HEK293T (cell line): ENCODE data around the gene GNA14.
"Not testable (repeated sequence)": the region's sequence is repeated elsewhere in the genome, so short reads cannot be mapped to it uniquely, and the experiment has no call there.

ENCODE experiments used
- ARNT ChIP-seq: fragments of 450-650 bp; IDR thresholded peaks from 2 replicates; pipeline ENCODE4 v1.6.1; 2017; ENCODE audit warnings: mild to moderate bottlenecking
- BHLHE40 ChIP-seq: fragments of 450-650 bp; IDR thresholded peaks from 2 replicates; pipeline ENCODE4 v1.6.1; 2016; ENCODE audit warnings: mild to moderate bottlenecking, moderate library complexity, borderline replicate concordance
- ELF4 ChIP-seq: fragments of 450-650 bp; IDR thresholded peaks from 2 replicates; pipeline ENCODE4 v1.6.1; 2017; ENCODE audit warnings: antibody characterized with exemption
- FOXA1 ChIP-seq: fragments of 450-650 bp; IDR thresholded peaks from 2 replicates; pipeline ENCODE4 v1.6.1; 2016; ENCODE audit warnings: mild to moderate bottlenecking
- FOXM1 ChIP-seq: fragments of 450-650 bp; IDR thresholded peaks from 2 replicates; pipeline ENCODE4 v1.6.1; 2017; ENCODE audit warnings: mild to moderate bottlenecking, borderline replicate concordance
- HDGF ChIP-seq: fragments of 450-650 bp; IDR thresholded peaks from 2 replicates; pipeline ENCODE4 v1.6.1; 2017; ENCODE audit warnings: antibody characterized with exemption, borderline replicate concordance
- LEF1 ChIP-seq: fragments of 450-650 bp; IDR thresholded peaks from 2 replicates; pipeline ENCODE4 v1.6.1; 2017; ENCODE audit warnings: mild to moderate bottlenecking, borderline replicate concordance
- PKNOX1 ChIP-seq: fragments of 450-650 bp; IDR thresholded peaks from 2 replicates; pipeline ENCODE4 v1.6.1; 2016
- SP1 ChIP-seq: fragments of 450-650 bp; IDR thresholded peaks from 2 replicates; pipeline ENCODE4 v1.6.1; 2017
- SUZ12 ChIP-seq: fragments of 450-650 bp; IDR thresholded peaks from 2 replicates; pipeline ENCODE4 v1.6.1; 2016; ENCODE audit warnings: mild to moderate bottlenecking
- ZNF384 ChIP-seq: fragments of 450-650 bp; IDR thresholded peaks from 2 replicates; pipeline ENCODE4 v1.6.1; 2016

GRCh38 chr9:77408521-77408920, 239.6 kb downstream of the GNA14 start:
- not testable (repeated sequence) for TF ChIP-seq SP1, FOXA1, ARNT, FOXM1, LEF1, SUZ12, HDGF, ELF4, BHLHE40, ZNF384, PKNOX1
